ENCODE results near the gene SEMA4A. TPM values are rescaled to one million over a fixed set of nuclear protein-coding genes. Genes with fewer than 3 reads are reported as not detected.
"Not testable (repeated sequence)": the region's sequence is repeated elsewhere in the genome, so short reads cannot be mapped to it uniquely, and the experiment has no call there.

SEMA4A gene
- total and polyA plus RNA-seq, 2 of the 8 experiments (the other 6 are each of a cell fraction or from before 2014, with no cell fraction given), result 7.3 to 10.6 TPM

GRCh38 chr1:156181391-156181924 lies 28.1 kb downstream of the SEMA4A start:
- ChIA-PET POLR2A (ENCODE audit: partially characterized antibody) (interaction anchor here (0.6 to 2.0 kb wide), 6 partner anchors 12 to 299 kb away, joined by 3 to 14 read pairs (median 5); partner anchors contain the start of gene SLC25A44), CTCF (ENCODE audit: partially characterized antibody) (interaction anchor here (0.6 to 2.0 kb wide), 4 partner anchors 13 to 40 kb away, joined by 3 to 7 read pairs (median 4); no protein-coding TSS in a partner anchor)
- H4K91ac ChIP-seq (replicated peaks; ENCODE audit: insufficient read length, low read length); H3K56ac ChIP-seq (replicated peaks; ENCODE audit: insufficient read length, low read depth, low read length); H3K79me2 ChIP-seq (ENCODE audit: control insufficient read depth in 1 of 2, insufficient read depth in 2 of 2, low read length in 2 of 2); H2BK20ac ChIP-seq (ENCODE audit: low read length); H2BK120ac ChIP-seq (replicated peaks; ENCODE audit: low read depth, low read length); H2BK15ac ChIP-seq (ENCODE audit: low read length); H2AK5ac ChIP-seq (ENCODE audit: low read depth, low read length); H2BK12ac ChIP-seq (ENCODE audit: low read depth, low read length); H3K27me3 ChIP-seq (replicated peaks in 1 of 4; ENCODE audit: control insufficient read depth in 3 of 4, extremely low read depth in 1 of 4, insufficient read depth in 3 of 4, low read length in 3 of 4); H3K79me1 ChIP-seq (ENCODE audit: low read depth, low read length); H4K20me1 ChIP-seq (replicated peaks in 1 of 2; ENCODE audit: control insufficient read depth in 1 of 2, insufficient read depth in 2 of 2, low read length in 2 of 2); H2AFZ ChIP-seq (ENCODE audit: low read length); H3K23me2 ChIP-seq (ENCODE audit: low read depth, low read length); H3K9ac ChIP-seq (replicated peaks in 1 of 4; ENCODE audit: extremely low read depth in 1 of 4, low read depth in 3 of 4, low read length in 3 of 4); H4K8ac ChIP-seq (ENCODE audit: extremely low read depth, insufficient read depth, low read length); H3K9me3 ChIP-seq (ENCODE audit: insufficient read depth in 2 of 2, low read depth in 1 of 2, low read length in 1 of 2); H3K14ac ChIP-seq (ENCODE audit: insufficient read length); H3K18ac ChIP-seq (ENCODE audit: extremely low read depth, low read length); H3K4ac ChIP-seq (replicated peaks; ENCODE audit: insufficient read length, low read depth, low read length); FAIRE-seq; H3K23ac ChIP-seq (ENCODE audit: insufficient read length): not testable (repeated sequence)
- 0 out of 2 replicates have a peak, but pooled peaks have one; percentile 13 for TF ChIP-seq TBP (IDR thresholded peaks at IDR 0.05; ENCODE audit: low read depth, low read length)
- TF ChIP-seq SIN3A (conservative IDR thresholded peaks at IDR 0.05 in 1 of 2, IDR thresholded peaks at IDR 0.05 in 1 of 2; ENCODE audit: low read depth in 1 of 2, low read length in 2 of 2), result peak in 1 of 2 experiments; percentile 56; a peak in 1 of 4 replicates
- 1% methylated on average over 8 of the region's 8 CpGs; no CpG with 5 or more reads in 1 of the 2 experiments for WGBS, 2 experiments (ENCODE audit: extremely low coverage in 1 of 2, insufficient coverage in 1 of 2, insufficient read length in 1 of 2, insufficient replicate concordance in 2 of 2, low coverage in 1 of 2, low lambda C conversion rate in 2 of 2, missing lambda C conversion rate in 1 of 2)
- Histone ChIP-seq H3K4me1 (replicated peaks in 1 of 4; ENCODE audit: control insufficient read depth in 3 of 4, insufficient read depth in 4 of 4, low read length in 3 of 4) (peaks cover 6 to 21% (median 13%) of the 10 kb centered on the region in 4 experiments), H4K5ac (ENCODE audit: insufficient read length, low read depth, low read length) (peak overlapping the region; percentile 36), H2BK5ac (ENCODE audit: low read depth, low read length) (peak overlapping the region; percentile 93; the same call in 1 of the 2 replicates), H3K27ac (ENCODE audit: low read depth, low read length) (peak overlapping the region; percentile 67; the same call in 1 of the 2 replicates), H3K4me3 (ENCODE audit: extremely low read depth in 1 of 4, insufficient read depth in 2 of 4, low read depth in 3 of 4, low read length in 4 of 4) (peak overlapping the region in 1 of 4 experiments; percentile 13; a peak in 1 of 8 replicates), H3K36me3 (ENCODE audit: control insufficient read depth in 2 of 4, insufficient read depth in 4 of 4, low read length in 3 of 4) (peaks cover 0 to 16% (median 1%) of the 10 kb centered on the region in 4 experiments; a peak in 2 of 8 replicates), H3K4me2 (ENCODE audit: insufficient read depth in 1 of 2, low read depth in 2 of 2, low read length in 2 of 2) (peak overlapping the region; percentile 19 to 42; a peak in 2 of 4 replicates)
- peak; percentile 56 to 67 for DNase-seq (ENCODE audit: low read depth in 1 of 2, low spot score in 2 of 2)
